ENCODE measurements around the gene CNGA3.
A peak's percentile ranks its signal among the peaks of the same experiment; 100 is the strongest.
"Not testable (repeated sequence)": the region's sequence is repeated elsewhere in the genome, so short reads cannot be mapped to it uniquely, and the experiment has no call there.

CNGA3 gene

GRCh38 chr2:98346311-98347236 is at the start of gene CNGA3:
TSS of gene CNGA3 (plus strand) at chr2:98346456. CDS start at chr2:98369976, 23,520 bp downstream.
- DNase-seq (ENCODE audit: low read depth) = no peak

DNA sequence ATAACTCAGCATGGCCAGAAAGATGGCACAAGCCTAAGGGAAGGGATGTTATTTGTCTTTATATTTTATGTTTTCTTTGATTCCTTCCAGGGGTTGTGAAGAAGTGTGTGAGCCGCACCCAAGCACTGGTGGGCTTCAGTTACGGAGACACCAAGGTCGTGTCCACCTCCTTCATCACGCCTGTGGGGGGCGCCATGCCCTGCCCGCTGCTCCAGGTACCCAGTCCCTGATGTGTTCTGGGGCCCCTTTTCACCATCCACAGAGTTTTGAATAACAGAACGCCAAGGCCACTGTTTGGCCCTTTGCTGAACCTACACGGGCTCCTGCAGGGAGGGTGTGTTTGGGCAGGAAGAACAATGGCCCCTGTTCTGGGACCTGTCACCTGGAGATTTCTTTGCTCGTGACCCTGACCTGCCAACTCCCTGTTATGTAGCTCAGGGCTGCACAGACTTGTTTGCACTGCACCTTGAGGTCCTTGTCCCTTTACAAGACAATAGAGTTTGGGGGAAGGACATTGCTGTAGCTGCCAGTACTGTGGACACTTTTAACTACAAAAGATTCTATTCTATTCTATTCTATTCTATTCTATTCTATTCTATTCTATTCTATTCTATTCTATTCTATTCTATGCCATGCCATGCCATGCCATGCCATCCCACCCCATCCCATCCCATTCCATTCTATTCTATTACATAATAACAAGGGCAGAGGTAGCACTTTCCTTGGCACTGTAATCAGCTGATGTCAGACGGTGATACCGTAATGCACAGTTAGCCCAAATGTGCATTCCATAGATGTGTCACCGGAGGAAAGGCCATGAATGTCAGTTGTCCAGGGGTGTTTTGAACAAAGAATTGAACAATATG is 48.2 kb upstream of the CNGA3 start:
- no peak for DNase-seq (ENCODE audit: low read depth)

DNA sequence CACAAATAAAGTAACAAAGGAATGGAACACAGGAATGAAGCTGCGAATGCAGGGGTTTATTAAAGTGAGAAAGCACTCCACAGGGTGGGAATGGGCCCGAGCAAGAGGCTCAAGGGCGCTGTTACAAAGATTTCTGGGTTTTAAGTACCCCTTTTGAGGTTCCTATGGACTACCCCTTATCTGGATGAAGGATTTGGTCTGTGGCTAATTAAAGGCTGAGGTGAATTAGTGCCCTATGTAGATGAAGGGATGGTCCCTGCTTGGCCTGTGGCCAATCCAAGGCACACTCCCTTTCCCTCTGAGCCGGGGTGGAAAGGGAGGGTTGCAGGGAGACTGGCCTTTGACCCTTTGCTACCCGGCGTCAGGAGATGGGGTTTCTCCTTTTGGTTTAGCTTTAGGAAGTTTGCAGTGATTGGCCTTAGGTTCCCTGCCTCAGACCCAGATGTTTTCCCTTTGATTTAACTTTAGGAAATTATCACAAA is 47.5 kb upstream of the CNGA3 start:
- DNase-seq (ENCODE audit: low read depth) = no peak

GRCh38 chr2:98299211-98299905 is 46.9 kb upstream of the CNGA3 start:
- DNase-seq (ENCODE audit: low read depth) = no peak

DNA sequence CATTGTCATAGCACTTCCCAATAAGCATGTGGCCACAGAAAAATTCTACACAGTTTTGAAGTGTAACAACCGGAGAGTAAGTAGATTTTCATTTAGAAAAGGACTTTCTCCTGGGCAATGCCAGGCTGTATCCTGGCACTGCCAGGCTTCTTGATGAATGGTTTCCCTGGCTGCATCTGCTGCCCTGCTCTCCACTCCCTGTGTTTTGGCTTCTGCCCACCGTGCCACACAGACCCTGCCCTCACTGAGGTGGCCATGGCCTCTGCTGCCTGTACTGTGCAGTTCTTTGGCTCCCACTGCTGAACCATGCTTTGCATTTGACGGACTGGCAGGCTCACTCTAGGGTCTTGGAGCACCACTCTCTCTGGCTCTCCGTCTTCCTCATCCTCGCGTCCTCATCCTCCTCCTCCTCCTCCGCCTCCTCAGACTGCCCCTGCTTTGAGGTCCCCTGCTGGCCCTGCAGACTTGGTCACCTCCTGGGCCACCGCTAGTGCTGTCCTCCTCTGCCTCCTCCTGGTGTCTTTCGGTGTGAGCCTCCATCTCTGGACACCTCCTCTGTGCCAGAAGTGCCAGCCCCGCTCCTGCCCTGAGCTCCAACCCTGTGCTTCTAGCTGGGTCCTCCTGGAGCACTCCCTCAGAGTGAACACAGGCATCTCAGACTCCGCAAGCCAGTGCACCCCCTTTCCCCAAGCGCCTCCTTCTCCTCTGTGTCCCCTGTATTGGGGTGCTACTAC is 45.9 kb upstream of the CNGA3 start:
- DNase-seq (ENCODE audit: low read depth) = no peak

- DNase-seq (ENCODE audit: low read depth) = no peak
These were observed 44.8 kb upstream of the CNGA3 start for GRCh38 chr2:98301469-98301868.

DNA sequence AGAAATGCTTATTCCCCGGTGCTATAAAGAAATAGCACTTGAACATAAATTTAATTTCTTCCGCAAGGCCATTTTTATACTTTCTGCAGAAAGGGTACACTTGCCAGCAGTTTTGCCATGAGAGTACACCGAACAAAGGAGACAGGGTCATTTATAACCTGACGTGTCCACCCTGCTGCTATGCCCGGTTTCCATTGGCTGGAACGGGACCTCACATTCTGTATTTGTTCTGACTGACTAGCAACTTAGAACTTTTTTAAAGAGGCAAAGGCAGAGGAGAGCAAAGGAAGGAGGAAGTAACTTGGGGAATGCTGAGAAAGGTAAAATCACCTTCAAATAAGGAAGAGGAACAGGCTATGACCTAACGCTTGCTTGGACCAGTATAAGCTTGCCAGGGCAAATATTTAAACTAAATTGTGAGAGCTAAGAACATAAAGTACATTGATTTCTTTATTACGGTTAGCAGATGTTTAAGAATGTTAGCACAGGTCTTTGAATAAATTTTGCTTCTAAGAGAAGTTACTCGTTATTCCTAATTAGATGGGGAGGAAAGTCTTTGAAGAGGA is 39.0 kb upstream of the CNGA3 start:
- not testable (repeated sequence) for DNase-seq (ENCODE audit: low read depth)

GRCh38 chr2:98308068-98308467 is 38.2 kb upstream of the CNGA3 start:
- DNase-seq (ENCODE audit: low read depth) = no peak

GRCh38 chr2:98308532-98308931 is 37.7 kb upstream of the CNGA3 start:
- no peak for DNase-seq (ENCODE audit: low read depth)

GRCh38 chr2:98309580-98309979 is 36.7 kb upstream of the CNGA3 start:
- no peak for DNase-seq (ENCODE audit: low read depth)

DNA sequence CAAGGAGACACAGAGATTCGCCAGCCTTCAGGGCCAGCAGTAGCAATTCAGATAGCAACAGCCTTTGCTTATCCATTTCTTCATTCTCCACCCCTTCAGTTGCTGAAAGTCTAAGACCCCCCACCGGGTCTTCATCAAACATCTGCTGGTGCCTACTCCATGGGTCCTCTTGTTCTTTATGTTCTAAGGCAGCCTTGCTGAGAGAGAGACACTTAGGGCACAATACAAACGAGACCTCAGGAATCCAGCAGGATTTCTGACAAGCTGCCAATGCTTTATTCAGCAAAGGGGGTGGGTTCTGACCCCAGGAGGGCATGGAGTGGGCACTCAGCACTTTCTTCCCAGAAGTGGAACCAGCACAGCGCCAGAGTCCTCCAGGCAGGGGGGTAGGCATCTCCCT is 36.2 kb upstream of the CNGA3 start:
- DNase-seq (ENCODE audit: low read depth) = no peak

DNA sequence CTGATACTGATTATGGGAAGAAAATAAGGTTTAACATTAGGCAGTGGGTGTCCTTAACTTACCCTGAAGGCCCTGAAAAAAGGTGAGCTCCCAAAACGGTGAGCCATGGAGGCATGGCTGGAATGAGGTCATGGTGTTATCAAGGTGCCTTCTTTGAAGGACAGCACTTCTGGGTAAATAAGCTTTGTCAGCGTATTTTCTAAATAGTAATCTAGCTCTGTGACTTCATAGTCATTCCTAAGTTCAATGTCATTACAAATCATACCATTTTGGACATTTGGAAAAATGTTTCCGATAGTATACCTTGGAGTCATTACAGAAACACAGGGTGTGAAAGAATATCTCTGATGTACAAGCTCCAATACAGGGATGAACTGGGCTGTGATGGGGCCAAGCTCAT is 35.2 kb upstream of the CNGA3 start:
- DNase-seq (ENCODE audit: low read depth) = no peak

GRCh38 chr2:98311771-98312545 is 34.3 kb upstream of the CNGA3 start:
- no peak for DNase-seq (ENCODE audit: low read depth)

DNA sequence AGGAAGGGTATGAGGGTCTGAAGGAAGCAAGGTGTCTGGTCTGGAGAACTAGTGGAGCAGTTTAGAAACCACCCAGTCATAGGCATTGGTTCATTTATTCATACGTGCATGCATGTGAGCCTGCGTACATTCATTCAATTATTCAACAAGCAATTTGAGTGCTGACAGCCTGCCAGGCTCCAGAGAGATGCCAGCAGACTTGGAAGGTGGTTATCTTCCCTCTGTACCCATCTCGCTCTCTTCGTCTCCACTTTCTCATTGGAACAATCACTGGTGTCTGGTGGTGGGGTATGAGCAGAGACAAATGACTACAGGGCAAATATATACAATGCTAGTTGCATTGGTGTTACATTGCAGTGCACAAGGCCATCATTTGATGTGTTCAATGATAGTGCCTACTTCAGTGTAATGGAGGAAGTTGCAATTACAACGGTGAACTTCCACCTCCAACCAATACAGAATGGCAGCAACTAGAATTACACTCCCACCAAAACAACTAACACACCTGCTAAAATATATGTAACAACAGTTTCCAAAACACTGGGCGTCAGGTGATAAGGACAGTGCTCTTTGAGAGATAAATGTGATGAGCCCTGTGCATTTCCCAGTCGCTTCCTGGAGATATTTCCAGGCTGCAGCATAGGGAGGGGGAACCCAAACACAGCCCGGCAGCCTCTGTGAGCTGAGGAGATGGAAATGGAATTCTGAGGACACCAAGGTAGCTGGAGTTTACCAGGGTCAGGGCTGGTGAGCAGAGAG is 32.6 kb upstream of the CNGA3 start:
- no peak for DNase-seq (ENCODE audit: low read depth)

DNA sequence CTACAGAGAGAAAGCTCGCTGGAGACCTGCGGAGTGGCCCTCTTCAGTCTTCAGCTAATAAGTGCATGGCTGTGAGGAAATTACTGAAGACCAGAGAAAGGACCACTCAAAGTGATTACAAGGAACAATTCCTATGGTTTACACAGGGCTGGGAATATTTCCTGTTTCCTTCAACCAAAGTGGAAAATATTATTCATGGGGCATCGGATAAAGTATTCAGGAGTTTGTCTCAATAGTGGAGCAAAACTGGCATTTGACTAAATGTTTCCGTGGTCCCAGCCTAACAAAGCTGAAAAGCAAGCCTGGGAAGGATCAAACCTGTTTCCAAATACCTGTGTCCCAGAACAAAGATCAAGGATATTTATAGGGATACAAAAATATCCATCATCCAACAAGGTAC is 32.0 kb upstream of the CNGA3 start:
- no peak for DNase-seq (ENCODE audit: low read depth)

- no peak for DNase-seq (ENCODE audit: low read depth)
These were observed 30.3 kb upstream of the CNGA3 start for GRCh38 chr2:98315957-98316356.

GRCh38 chr2:98317214-98317613 is 29.0 kb upstream of the CNGA3 start:
- DNase-seq (ENCODE audit: low read depth) = no peak

DNA sequence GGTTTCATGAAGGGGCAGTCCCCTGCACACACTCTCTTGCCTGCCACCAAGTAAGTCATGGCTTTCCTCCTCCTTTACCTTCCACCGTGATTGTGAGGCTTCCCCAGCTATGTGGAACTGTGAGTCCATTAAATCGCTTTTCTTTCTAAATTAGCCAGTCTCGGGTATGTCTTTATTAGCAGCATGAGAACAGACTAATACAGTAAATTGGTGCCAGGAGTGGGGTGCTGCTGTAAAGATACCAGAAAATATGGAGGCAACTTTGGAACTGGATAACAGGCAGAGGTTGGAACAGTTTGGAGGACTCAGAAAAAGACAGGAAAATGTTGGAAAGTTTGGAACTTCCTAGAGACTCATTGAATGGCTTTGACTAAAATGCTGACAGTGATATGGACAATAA is 26.1 kb upstream of the CNGA3 start:
- DNase-seq (ENCODE audit: low read depth) = not testable (repeated sequence)

DNA sequence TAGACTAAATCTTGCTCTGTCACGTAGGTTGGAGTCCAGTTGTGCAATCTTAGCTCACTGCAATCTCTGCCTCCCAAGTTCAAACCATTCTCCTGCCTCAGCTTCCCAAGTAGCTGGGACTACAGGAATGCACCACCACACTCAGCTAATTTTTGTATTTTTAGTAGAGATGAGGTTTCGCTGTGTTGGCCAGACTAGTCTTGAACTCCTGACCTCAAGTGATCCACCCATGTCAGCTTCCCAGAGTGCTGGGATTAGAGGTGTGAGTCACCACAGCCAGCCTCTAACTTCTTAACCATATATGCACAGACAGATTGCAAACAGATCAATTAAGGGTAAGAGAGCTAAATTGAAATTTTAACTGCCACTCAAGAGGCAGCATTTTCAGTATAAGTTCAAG is 22.1 kb upstream of the CNGA3 start:
- DNase-seq (ENCODE audit: low read depth) = peak; percentile 55

GRCh38 chr2:98327776-98328175 is 18.5 kb upstream of the CNGA3 start:
- DNase-seq (ENCODE audit: low read depth) = no peak
